NK-92 (cell line): ENCODE measurements around the gene TOMM34.

Experiments
- DNase-seq: peaks from one replicate; lab custom pipeline; 2025; ENCODE audit not compliant: unreplicated experiment; lab: John Stamatoyannopoulos, UW

The TOMM34 gene, protein sequence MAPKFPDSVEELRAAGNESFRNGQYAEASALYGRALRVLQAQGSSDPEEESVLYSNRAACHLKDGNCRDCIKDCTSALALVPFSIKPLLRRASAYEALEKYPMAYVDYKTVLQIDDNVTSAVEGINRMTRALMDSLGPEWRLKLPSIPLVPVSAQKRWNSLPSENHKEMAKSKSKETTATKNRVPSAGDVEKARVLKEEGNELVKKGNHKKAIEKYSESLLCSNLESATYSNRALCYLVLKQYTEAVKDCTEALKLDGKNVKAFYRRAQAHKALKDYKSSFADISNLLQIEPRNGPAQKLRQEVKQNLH

GRCh38 chr20:44960103-44960852, at the start of gene TOMM34:
TSS of gene TOMM34 (minus strand) at chr20:44960397. CDS start at chr20:44960333, 64 bp downstream.
- DNase-seq = peak; percentile 37

DNA sequence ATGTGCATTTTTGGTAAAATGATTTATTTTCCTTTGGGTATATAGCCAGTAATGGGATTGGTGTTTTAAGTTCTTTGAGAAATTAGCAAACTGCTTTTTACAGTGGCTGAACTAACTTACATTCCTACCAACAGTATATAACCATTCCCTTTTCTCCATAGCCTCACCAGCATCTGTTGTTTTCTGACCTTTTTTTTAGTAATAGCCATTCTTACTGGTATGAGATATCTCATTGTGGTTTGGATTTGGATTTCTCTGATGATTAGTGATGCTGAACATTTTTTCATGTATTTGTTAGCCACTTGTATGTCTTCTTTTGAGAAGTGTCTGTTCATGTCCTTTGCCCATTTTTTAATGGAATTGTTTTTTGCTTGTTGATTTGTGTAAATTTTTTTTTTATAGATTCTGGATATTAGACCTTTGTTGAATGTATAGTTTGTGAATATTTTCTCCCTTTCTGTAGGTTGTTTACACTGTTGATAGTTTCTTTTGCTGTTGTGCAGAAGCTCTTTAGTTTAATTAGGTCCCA, 48.4 kb upstream of the TOMM34 start:
- no peak for DNase-seq

DNA sequence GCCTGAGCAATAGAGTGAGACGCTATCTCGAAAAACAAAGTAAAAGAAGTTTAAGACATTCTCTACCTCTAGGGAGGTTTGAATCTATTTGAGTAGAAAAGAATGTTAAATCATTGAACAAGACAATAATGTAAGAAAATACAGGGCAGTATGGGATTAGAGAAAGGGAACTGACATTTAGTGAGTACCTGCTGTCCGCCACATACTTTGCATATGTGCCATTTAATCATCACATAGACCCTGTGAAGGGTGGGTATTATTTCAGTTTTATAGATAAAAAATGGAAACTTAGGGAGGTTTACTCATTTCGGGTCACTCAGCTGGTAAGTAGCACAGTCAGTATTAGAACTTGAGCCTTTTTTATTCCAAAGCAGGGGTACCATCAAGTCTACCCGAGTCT, 37.5 kb upstream of the TOMM34 start:
- DNase-seq = no peak

GRCh38 chr20:44997171-44997570, 37.0 kb upstream of the TOMM34 start:
- DNase-seq = no peak

- no peak for DNase-seq
Measured at GRCh38 chr20:44993343-44993742, 33.1 kb upstream of the TOMM34 start.

- no peak for DNase-seq
Measured at GRCh38 chr20:44990957-44991356, 30.8 kb upstream of the TOMM34 start.

DNA sequence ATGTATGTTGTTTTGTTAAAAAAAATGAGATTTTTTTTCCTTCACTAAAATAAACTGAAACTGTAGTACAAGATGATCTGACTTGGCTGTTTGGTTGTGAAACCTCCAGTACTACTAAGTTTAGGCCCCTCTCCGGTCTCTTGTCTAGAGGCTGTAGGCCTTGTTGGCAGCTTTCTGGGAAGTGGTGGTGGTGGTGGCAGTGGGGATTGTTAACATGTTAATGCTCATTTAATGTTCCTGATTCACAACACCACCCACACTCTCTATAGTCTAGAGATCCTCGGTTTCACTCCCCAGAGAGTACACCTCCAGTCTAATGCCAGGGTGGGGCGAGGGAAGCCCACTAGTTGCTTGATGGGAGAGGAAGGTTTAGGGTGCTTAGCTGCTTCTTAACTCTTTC, 30.2 kb upstream of the TOMM34 start:
- no peak for DNase-seq

DNA sequence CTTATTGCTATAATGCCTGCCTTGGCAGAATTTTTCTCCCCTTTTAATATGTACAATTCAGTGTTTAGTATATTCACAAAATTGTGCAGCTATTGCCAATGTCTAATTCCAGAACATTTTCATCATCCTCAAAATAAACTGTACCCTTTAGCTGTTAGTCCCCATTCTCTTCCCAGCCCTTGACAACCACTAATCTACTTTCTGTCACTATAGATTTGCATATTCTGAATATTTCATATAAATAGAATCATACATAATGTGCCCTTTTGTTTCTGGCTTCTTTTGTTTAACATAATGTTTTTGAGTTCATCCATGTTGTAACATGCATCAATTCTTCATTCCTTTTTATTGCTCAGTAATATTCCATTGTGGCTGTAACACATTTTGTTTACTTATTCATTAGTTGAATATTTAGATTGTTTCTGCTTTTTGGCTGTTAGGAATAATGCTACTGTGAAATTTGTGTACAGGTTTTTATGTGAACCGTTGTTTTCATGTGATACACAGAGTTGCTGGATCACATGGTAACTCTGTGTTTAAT, 28.5 kb upstream of the TOMM34 start:
- no peak for DNase-seq

DNA sequence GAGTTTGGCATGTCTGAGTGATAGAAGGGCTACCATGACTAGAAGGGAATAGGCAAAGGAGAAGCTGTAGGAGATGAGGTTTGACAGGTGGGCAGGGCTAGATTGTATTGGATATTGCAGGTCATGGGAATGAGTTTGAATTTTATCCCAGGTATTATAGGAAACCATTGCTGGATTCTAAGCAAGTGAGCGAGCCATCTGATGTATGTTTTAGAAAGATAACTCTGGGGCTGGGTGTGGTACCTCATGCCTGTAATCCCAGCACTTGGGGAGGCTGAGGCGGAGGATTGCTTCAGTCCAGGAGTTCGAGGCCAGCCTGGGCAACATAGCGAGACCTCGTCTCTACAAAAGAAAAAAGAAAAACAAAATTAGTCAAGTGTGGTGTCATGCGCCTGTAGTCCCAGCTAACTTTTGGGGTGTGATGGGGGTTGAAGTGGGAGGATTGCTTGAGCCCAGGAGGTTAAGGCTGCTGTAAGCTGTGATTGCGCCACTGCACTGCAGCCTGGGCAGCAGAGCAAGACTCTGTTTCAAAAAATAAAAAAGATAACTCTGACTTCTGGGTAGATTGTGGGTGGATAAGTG, 23.0 kb upstream of the TOMM34 start:
- DNase-seq = no peak

- DNase-seq = no peak
Measured at GRCh38 chr20:44981736-44982406, 21.7 kb upstream of the TOMM34 start.

GRCh38 chr20:44979090-44979621, 19.0 kb upstream of the TOMM34 start:
- DNase-seq = no peak

- no peak for DNase-seq
Measured at GRCh38 chr20:44976698-44977097, 16.5 kb upstream of the TOMM34 start.

DNA sequence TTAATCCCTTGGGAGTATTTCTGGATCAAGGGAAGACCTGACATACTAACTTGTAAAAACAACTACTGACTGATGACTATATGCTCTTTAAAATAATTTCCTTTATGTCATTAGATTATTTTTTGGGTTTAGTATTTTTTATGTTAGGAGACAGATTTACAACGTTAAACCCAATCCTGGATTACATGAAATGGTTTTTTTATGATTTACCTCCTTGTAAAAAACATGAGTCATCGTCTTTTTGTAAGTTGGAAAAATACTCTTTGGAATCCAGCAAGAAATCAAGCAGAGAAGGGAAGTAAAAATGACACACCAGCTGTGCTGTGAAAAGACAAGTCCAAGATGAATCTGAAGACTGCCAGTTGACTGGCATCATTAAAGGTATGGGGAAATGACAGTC, 12.9 kb upstream of the TOMM34 start:
- DNase-seq = no peak

DNA sequence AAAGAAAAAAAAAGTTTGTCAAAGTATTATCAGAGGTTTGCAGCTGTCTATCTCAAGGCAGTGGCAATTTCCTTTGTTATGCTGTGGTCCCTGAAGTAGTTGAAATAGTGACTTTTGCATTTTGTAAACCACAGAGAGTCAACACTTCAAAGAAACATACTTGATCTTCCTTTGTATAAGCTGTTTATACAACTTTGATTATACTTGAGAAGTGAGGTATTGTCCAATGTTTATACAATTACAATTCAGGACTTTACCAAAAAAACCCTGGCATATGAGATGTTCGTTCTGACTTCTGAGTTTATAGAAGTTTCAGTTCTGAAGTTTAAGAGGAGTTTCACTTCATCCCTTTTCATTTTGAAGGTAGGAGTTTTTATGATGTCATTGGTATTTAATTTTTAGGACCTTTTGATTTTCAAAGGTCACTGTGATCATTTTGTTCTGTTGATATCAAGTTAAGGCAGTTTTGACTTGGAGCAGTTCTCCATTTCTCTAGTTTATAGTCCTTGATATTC, 10.1 kb upstream of the TOMM34 start:
- no peak for DNase-seq

DNA sequence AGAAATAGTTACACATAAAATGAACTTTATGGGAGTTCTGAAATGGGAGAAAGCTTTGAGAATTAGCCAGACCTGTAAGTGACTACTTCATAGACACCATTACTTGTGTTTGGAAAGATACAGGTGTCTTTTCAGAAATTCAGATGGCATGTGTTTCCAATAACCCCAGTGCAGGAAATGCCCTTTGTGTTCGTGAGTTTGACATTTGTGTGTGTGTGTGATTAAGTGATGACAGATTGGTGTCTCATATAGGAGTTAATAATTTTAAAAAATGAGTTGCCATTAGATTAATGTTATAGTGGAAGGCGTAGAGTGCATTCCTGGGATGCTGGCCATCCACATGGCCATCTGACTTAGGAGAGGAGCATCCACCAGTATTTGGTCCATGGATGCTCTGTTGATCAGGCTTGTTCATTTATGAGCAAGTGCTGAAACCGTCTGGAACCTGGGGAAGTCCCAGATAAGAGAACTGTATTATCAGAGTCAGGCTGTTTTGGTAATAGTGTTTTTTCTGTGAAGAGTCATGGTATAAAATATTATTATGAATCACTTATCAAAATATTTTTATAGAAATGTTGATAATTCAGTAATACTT, 9.2 kb upstream of the TOMM34 start:
- DNase-seq = no peak

DNA sequence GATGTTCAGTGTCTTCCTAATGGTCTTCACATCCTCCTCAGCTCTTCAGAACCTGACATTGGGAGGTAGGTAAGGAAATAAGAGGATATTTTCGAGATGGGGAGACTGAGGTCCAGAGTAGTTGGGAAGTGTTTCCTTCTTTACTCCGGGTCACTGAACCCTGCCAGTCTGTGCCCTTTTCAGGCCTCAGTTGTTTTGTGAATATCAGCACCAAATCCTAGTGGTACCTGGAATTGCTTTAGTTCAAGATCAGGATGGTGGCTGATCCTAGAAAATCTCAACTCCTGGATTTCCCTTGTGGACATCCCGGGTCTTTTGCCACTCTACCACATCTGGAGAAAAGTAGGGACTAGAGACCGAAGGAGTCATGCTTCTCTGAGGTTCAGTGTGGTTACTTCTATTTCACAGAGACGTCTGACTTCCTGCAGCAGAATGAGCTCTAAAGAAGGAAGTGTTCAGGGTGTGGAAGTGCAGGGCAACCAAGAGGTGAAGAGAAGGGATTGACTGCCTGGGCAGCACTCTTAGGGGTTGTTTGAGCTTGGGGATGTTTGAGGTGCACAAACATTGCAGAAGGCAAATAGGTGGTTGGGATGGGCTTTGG, 7.1 kb upstream of the TOMM34 start:
- DNase-seq = no peak

DNA sequence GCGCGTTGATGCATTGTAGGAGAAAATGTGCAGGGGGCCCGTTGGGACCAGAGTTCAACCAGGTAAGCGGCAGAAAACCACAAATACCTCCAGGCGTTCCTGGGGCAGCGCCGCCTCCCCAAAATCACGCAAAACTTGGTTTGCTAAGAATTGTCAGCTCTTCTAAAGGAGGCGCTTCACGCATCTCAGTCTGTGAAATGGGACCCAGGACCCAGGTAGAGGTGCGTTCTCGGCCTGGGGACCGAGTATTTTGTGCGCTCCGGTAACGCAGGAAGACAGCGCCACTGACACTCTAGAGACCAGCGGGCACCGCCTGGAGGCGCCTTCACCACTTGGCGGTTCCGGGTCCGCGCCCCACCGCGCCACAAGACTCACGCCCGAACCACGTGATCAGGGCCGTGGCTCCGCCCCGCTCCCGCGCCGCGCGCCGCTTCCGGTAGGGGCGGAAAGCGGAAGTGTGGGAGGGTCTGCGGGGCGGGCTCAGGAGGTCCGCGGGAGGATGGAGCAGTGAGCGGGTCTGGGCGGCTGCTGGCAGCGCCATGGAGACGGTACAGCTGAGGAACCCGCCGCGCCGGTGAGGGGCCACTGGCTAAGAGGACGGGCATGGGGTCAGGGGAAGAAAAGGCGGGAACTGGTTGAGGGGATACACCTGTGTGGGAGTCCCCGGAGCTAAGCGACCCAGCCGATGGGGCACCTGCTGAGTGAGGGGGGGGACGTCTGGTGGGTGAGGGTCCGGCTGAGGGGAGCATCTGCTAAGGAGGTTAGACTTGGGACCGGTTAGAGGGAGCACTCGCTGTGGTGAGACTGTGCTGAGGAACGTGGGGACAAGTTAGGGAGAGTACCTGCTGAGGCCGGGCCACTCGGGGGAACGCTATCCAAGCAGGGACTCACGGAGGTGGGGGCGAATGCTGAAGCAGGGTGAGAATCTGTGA, 6.1 kb upstream of the TOMM34 start, which contains the start of gene STK4:
Gene STK4 (plus strand): TSS at position 483 of the 932 bp plus-strand sequence. CDS start 57 bp downstream, at position 540.
- peak; percentile 62 for DNase-seq

GRCh38 chr20:44965651-44966029, 5.4 kb upstream of the TOMM34 start:
- DNase-seq = no peak
